Astrocyte (in vitro differentiated cells and primary cell): Measurements from ENCODE around the gene LEO1. TPM values are rescaled to one million over a fixed set of nuclear protein-coding genes. Genes with fewer than 3 reads are reported as not detected.

Experiments used
- DNase-seq: peaks from one replicate; pipeline ENCODE4 v3.0.0-alpha.2; 2010; ENCODE audit warnings: low read depth
- FAIRE-seq: peaks from 2 replicates; lab custom pipeline; 2011; peaks lifted over from hg19 to GRCh38; lab: Jason Lieb, UNC
- H2AFZ ChIP-seq: 2 replicates; pipeline ENCODE4 v1.6.0; 2012; ENCODE audit warnings: low read depth, low read length, inconsistent platforms
- H3K27ac ChIP-seq: 2 replicates; pipeline ENCODE4 v1.5.1; 2011; ENCODE audit warnings: low read depth, low read length, inconsistent platforms
- H3K27me3 ChIP-seq: 2 replicates; pipeline ENCODE4 v1.6.0; 2011; ENCODE audit warnings: low read length, inconsistent platforms; ENCODE audit not compliant: insufficient read depth
- H3K36me3 ChIP-seq: 2 replicates; pipeline ENCODE4 v1.5.1; 2011; ENCODE audit warnings: low read length, inconsistent platforms; ENCODE audit not compliant: insufficient read depth
- H3K4me1 ChIP-seq: 2 replicates; pipeline ENCODE4 v1.5.1; 2011; ENCODE audit warnings: low read length, inconsistent platforms; ENCODE audit not compliant: insufficient read depth
- H3K4me2 ChIP-seq: 2 replicates; pipeline ENCODE4 v1.6.0; 2012; ENCODE audit warnings: low read length, inconsistent platforms
- H3K4me3 ChIP-seq: 2 replicates; pipeline ENCODE4 v1.5.1; 2011; ENCODE audit warnings: low read depth, mild to moderate bottlenecking, low read length, inconsistent platforms; ENCODE audit not compliant: insufficient read depth
- H3K79me2 ChIP-seq: 2 replicates; pipeline ENCODE4 v1.6.0; 2012; ENCODE audit warnings: mild to moderate bottlenecking, low read length, inconsistent platforms; ENCODE audit not compliant: insufficient read depth
- H3K9ac ChIP-seq: 2 replicates; pipeline ENCODE4 v1.6.0; 2012; ENCODE audit warnings: mild to moderate bottlenecking, low read length, inconsistent platforms
- H3K9me3 ChIP-seq: 2 replicates; pipeline ENCODE4 v1.5.1; 2012; ENCODE audit warnings: low read depth, mild to moderate bottlenecking, low read length, inconsistent platforms; ENCODE audit not compliant: insufficient read depth
- H4K20me1 ChIP-seq: 2 replicates; pipeline ENCODE4 v1.6.0; 2012; ENCODE audit warnings: low read length, inconsistent platforms; ENCODE audit not compliant: insufficient read depth
- H3K27ac Mint-ChIP-seq: one replicate; pipeline ENCODE4 v1.8.0; 2021; ENCODE audit warnings: mild to moderate bottlenecking, mixed read lengths; ENCODE audit not compliant: unreplicated experiment
- H3K27me3 Mint-ChIP-seq: one replicate; pipeline ENCODE4 v1.8.0; 2021; ENCODE audit warnings: low read depth, mixed read lengths; ENCODE audit not compliant: unreplicated experiment
- H3K36me3 Mint-ChIP-seq: one replicate; pipeline ENCODE4 v1.8.0; 2021; ENCODE audit warnings: low read depth, mixed read lengths; ENCODE audit not compliant: unreplicated experiment
- H3K4me1 Mint-ChIP-seq: one replicate; pipeline ENCODE4 v1.8.0; 2021; ENCODE audit warnings: low read depth, mixed read lengths; ENCODE audit not compliant: unreplicated experiment
- H3K4me3 Mint-ChIP-seq: one replicate; pipeline ENCODE4 v1.8.0; 2021; ENCODE audit warnings: mild to moderate bottlenecking, moderate library complexity, mixed read lengths; ENCODE audit not compliant: unreplicated experiment
- H3K9me3 Mint-ChIP-seq: one replicate; pipeline ENCODE4 v1.8.0; 2021; ENCODE audit warnings: mild to moderate bottlenecking, mixed read lengths; ENCODE audit not compliant: unreplicated experiment
- EZH2 ChIP-seq: IDR thresholded peaks from 2 replicates; pipeline ENCODE4 v1.6.1; 2012; ENCODE audit warnings: mild to moderate bottlenecking, low read length, inconsistent platforms; ENCODE audit not compliant: insufficient read depth
- total RNA-seq: library from RNA; stranded (reverse); gene quantifications from 2 replicates; pipeline ENCODE4 v1.2.1, GENCODE V29; 2021
- TF ChIP-seq, protein P1 (sequence below): IDR thresholded peaks from 2 replicates; pipeline ENCODE4 v1.5.1; 2011; ENCODE audit warnings: low read depth, mild to moderate bottlenecking, inconsistent platforms, low read length, moderate library complexity; ENCODE audit not compliant: insufficient read depth

LEO1 gene
- total RNA-seq, 1 donor from 2014 or later, result 25.5 TPM

DNA sequence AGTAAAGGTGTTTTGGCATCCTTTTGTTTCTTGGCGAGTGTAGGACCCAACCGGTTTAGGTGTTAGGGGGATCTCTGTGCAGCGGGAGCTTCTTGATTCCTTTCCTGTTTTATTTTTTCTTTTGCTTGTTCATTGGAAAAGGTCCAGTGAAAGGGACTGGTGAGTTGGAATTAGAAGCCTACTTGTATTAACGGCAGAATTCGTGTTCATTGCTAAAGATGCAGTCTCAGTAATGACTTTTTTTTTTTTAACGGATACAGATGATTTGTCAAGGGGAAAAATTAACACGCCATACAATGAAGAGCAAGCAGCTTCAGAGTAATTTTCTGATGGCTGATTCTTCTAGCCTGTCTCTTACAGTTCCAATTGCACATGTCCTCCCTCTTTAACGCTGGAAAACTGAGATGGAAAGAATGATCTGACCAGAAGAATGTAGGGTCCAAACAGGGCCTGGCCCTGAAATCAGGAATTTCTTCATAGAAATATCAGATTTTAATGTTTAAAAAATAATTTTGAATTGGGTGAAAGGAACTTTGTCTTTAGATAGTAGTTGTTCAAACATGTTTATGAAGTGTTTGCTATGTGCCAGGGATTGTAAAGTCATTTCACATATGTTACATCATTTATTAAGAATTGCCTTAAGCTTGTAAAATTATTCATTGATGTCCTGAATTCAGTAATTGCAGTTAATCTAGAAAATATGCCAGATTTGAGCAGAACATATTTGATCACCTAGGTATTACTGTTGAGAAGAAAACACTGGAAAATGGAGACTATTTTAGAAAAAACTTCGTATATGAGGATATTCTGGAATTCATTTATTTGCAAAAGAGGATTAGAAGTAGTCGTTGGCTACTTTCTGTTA lies 48.9 kb upstream of the LEO1 start:
- no peaks in the 10 kb centered on the region for H3K27me3 ChIP-seq
- peaks cover 5% of the 10 kb centered on the region for H3K9me3 Mint-ChIP-seq
- H3K36me3 Mint-ChIP-seq, result peaks cover 2% of the 10 kb centered on the region
- DNase-seq (no peak), FAIRE-seq (no peak)
- peak overlapping the region; percentile 98 for H3K27ac ChIP-seq
- H3K4me1 ChIP-seq, result peaks cover 17% of the 10 kb centered on the region
- H3K79me2 ChIP-seq, result peaks cover 59% of the 10 kb centered on the region
- no peaks in the 10 kb centered on the region for H3K9me3 ChIP-seq
- H3K4me2 ChIP-seq, result peak overlapping the region; percentile 84
- peak overlapping the region; percentile 100 for H3K9ac ChIP-seq
- H3K4me3 Mint-ChIP-seq, result peak overlapping the region; percentile 97
- no peaks in the 10 kb centered on the region for H3K27me3 Mint-ChIP-seq
- peaks cover 19% of the 10 kb centered on the region for H3K4me1 Mint-ChIP-seq
- no peak for TF ChIP-seq EZH2
- TF ChIP-seq, protein P1, sequence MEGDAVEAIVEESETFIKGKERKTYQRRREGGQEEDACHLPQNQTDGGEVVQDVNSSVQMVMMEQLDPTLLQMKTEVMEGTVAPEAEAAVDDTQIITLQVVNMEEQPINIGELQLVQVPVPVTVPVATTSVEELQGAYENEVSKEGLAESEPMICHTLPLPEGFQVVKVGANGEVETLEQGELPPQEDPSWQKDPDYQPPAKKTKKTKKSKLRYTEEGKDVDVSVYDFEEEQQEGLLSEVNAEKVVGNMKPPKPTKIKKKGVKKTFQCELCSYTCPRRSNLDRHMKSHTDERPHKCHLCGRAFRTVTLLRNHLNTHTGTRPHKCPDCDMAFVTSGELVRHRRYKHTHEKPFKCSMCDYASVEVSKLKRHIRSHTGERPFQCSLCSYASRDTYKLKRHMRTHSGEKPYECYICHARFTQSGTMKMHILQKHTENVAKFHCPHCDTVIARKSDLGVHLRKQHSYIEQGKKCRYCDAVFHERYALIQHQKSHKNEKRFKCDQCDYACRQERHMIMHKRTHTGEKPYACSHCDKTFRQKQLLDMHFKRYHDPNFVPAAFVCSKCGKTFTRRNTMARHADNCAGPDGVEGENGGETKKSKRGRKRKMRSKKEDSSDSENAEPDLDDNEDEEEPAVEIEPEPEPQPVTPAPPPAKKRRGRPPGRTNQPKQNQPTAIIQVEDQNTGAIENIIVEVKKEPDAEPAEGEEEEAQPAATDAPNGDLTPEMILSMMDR, result no peak
- H2AFZ ChIP-seq, result no peak overlapping the region
- H3K27ac Mint-ChIP-seq, result peak overlapping the region; percentile 99
- peak overlapping the region; percentile 99 for H3K4me3 ChIP-seq
- no peaks in the 10 kb centered on the region for H3K36me3 ChIP-seq
- H4K20me1 ChIP-seq, result peaks cover 16% of the 10 kb centered on the region

- peak overlapping the region; percentile 99 for H3K4me3 ChIP-seq
- peaks cover 50% of the 10 kb centered on the region for H3K79me2 ChIP-seq
- Mint-ChIP-seq H3K27ac (peak overlapping the region; percentile 99), H3K4me3 (peak overlapping the region; percentile 97), H3K36me3 (peaks cover 2% of the 10 kb centered on the region), H3K27me3 (no peaks in the 10 kb centered on the region), H3K9me3 (peaks cover 5% of the 10 kb centered on the region), H3K4me1 (peaks cover 19% of the 10 kb centered on the region)
- TF ChIP-seq, protein P1, result no peak
- TF ChIP-seq EZH2, result no peak
- H3K27me3 ChIP-seq, result no peaks in the 10 kb centered on the region
- DNase-seq (peak; percentile 75), FAIRE-seq (no peak)
- H3K36me3 ChIP-seq, result no peaks in the 10 kb centered on the region
- peak overlapping the region; percentile 100 for H3K9ac ChIP-seq
- H3K4me1 ChIP-seq, result peaks cover 17% of the 10 kb centered on the region
- H3K27ac ChIP-seq, result peak overlapping the region; percentile 98
- peaks cover 16% of the 10 kb centered on the region for H4K20me1 ChIP-seq
- peak overlapping the region; percentile 84 for H3K4me2 ChIP-seq
- H3K9me3 ChIP-seq, result no peaks in the 10 kb centered on the region
- no peak overlapping the region for H2AFZ ChIP-seq
Observed at GRCh38 chr15:52019394-52020220, 48.0 kb upstream of the LEO1 start.
